NCI-H1048 (cell line): ENCODE data around the gene CDC123.
"Not testable (repeated sequence)": the region's sequence is repeated elsewhere in the genome, so short reads cannot be mapped to it uniquely, and the experiment has no call there.

ENCODE experiments used
- DNase-seq: peaks from one replicate; lab custom pipeline; 2025; lab: John Stamatoyannopoulos, UW

Gene CDC123, protein sequence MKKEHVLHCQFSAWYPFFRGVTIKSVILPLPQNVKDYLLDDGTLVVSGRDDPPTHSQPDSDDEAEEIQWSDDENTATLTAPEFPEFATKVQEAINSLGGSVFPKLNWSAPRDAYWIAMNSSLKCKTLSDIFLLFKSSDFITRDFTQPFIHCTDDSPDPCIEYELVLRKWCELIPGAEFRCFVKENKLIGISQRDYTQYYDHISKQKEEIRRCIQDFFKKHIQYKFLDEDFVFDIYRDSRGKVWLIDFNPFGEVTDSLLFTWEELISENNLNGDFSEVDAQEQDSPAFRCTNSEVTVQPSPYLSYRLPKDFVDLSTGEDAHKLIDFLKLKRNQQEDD

DNA sequence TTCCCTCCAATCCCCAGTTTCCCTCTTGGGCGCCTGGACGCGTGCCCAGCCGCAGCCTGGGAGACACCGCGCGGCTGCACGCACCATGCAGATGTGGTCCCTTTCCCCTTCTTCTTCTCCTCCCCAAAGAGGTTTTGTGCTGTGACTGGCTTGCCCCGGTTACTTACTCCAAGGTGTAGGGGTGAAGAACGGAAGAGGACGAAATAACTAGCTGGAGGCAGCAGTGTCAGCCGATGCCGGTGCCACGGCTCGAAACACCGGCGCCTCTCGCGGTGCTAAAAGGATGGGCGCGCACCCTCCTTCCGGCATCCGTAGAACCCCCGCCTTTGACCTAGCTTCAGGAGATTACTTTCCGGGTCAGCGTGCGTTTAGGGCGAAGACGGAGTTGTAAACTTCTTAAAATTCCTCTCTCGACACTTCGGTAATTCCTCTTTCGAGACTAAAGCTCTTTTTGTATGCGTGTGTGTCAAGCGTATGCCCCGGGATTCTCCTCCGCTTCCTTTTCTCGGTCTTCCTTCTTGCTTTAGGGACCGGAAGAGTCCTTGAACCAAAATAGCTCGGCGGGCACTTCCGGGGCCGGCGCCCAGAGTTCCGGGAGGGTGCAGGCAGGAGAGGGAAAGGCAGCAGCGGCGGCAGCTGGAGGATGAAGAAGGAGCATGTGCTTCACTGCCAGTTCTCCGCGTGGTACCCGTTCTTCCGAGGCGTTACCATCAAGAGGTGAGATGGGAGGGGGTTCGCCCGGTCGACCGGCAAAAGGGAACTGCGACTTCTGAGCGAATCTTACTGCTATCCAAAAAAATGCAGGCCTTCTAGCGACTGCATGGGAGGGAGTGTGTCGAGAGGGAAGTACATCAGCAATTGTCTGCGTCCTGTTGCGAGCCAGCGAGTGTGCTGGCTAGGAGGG, at the start of gene CDC123, which contains the start of gene NUDT5:
CDC123 (plus strand) TSS at position 586 of the 904 bp plus-strand sequence; CDS start at position 644, 58 bp downstream.
NUDT5 (minus strand) TSS at position 289 of the 904 bp plus-strand sequence. CDS start 9,600 bp downstream, outside the sequence.
- peak; percentile 46 for DNase-seq

DNA sequence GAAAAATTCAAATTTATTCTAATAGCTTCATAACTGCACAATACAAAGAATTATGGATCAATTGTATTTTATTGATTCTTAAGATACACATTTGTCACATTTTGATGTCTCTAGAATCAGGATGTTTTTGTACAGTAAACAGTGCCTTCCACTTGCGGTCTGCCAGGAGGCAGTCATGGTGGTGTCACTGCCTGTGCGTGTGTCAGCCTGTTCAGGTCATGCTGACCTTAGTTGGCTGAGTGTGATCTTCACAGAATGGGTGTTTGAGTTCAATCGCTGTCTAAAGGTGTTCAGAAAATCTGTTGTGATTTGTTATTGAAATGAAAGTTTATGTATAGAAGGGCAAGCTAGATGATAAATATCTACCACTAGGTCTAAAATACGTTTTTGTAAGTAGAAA, 45.8 kb upstream of the CDC123 start:
- DNase-seq, result no peak

DNA sequence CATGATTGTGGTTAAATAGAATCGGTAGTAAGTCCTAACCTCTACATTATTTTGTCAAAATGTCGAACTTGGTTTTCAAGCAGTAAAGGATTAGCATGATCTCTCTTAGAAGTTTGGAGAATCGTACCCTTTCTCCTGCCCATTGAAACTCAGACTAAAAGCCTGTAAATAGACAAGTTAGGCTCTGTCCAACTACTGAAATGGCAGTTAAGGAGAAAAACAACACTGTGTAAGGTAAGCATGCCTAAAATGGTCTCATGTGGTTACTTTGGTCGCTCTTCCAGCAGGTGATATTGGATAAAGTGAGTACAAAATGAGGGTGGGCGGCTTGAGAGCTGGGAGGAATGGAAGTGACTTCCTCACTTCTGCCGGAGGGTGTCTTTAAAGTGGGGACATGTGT, 41.5 kb upstream of the CDC123 start:
- DNase-seq, result no peak

DNA sequence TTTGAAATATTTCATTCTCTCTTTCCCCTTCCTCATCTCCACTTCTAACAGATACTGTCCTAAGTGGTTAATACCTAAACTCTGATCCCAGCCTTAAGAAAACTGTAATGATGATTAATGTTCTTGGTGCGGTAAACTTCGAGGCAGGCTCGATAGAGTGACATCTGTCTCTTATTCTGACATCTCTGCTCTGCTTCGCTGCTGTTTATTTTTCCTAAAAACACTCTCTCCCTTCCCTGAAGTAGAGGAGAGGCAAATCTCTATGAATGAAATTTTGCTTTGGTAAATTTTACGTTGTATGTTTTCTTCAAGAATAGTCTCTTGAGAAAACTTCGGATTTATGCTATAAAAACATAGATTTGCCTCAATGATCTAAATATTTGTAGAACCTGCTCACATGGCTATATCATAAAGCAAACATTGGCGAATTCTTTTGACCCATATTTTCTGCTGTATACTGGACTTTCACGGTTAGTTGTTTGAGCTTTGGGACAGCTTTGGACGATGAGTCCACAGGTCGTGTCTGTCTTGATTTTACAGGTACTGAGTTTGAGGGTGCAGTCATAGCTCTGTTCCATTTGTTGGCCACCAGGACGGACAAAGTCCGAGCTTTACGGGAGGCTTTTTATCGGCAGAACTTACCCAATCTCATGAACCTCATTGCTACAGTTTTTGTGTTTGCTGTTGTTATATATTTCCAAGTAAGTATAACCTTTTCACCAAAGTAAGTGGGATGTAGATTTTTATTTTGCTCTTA, 39.4 kb upstream of the CDC123 start:
- no peak for DNase-seq

DNA sequence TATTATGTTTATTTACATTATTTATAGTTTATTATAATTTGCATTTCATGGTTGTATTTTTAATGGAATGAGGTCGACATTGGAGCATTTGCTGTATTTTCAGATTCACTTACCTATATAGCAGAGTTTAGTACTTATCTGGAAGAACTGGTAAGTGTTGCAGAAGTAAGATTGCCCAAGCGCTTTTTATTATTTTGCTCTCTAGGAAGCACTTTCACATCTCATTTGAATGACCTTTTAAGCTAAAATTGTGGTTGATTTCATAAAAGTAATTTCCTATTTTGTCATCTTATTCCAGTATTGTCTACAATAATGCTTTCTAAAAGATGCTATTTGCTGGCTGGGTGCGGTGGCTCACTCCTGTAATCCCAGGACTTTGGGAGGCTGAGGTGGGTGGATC, 37.9 kb upstream of the CDC123 start:
- no peak for DNase-seq

DNA sequence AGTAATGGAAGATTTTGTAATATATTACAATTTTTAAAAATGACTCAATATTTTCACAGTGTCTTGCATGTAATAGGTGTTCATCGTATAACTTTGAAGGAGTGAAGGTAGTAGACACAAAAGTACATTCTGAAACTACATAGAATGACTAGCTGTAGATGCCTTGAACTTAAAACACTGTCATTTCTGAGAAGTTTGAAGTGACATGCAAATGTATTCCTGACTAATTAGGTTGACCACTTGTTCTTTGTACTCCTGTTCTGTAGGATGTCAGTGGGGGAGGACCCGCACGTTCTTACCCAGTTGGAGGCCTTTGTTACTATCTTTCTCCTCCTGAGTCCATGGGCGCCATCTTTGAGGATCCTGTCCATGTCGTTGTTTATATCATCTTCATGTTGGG, 35.3 kb upstream of the CDC123 start:
- DNase-seq, result no peak

DNA sequence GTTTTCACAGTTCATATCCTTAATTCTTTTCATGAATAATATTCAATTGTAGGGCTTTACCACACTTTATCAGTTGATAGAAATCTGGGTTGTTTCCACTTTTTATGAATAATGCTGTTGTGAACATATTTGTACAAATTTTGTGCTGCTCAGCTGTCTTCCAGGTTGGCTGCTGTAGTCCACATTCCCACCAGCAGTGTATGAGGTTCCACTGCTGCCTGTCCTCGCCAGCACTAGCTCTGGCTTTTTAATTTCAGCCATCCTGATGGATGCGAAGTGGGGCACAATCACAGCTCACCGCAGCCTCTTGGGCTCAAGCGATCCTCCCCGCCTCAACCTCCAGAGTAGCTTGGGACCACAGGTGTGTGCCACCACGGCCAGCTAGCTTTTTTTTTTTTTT, 33.1 kb upstream of the CDC123 start:
- DNase-seq, result no peak

DNA sequence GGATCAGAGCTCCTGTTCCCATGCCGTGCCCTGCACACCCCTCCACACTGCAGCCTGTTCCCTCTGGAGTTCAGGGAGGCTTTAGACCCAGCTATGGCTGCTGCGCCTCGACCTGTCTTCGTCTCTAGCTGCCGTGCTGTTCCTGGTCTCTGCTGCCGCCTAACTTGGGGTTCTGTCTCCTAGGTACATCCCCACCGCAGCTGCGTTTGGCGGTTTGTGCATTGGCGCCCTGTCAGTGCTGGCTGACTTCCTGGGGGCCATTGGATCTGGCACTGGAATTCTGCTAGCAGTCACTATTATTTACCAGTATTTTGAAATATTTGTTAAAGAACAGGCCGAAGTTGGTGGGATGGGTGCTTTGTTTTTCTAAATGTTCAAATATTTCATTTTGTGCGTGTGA, 31.9 kb upstream of the CDC123 start:
- DNase-seq, result no peak

DNA sequence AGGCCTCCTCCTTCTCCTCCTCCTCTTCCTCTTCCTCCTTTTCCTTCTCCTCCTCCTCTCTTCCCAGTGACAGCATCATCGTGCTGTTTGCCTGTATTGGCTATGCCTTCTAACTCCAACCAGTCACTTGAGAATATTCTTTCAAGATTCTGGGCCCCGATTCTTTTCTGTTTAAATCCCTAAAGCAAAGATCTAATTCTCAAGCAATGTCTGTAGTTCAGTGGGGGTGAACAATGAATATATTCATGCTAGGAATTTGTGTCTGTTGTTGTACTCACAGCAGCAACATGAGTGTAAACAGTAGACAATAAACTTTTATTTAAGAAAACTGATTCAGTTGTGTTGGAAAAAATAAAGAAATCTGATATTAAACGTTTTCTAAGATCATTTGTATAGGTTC, 31.0 kb upstream of the CDC123 start:
- no peak for DNase-seq

DNA sequence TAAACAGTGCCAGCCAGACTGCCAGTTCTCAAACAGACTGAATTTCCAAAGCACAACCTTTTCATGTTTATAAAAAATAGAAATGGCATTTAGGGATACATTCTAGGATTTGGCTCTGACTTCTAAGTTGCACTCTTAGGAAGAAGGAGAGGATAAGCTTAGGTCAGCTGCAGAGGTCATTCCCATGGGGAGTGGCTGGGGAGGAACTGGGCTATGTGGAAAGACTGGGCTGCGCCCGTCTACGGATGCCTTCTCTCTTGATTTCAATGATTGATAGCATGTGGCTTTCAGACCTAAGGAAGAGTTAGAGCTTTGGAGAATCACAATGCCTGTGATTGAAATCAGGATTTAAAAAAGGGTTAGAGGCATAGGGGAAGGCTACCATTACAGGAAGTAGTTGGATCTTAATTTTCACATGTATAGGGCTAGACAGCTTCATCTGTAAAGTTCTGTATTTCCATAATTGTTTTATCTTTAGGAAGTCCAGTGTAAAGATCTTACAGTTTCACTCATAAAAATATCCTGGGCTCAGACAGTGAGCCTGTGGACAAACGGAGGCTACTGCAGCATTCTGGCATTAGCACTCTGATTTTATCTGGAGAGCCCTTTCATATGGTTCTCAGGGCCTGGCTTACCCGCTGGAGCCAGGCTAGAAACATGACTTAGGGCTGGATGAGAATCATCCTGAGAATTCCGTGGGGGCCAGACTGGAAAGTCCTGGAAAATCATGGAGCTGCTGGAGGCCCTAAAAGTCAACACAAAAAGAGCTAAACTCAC, 29.8 kb upstream of the CDC123 start:
- no peak for DNase-seq

DNA sequence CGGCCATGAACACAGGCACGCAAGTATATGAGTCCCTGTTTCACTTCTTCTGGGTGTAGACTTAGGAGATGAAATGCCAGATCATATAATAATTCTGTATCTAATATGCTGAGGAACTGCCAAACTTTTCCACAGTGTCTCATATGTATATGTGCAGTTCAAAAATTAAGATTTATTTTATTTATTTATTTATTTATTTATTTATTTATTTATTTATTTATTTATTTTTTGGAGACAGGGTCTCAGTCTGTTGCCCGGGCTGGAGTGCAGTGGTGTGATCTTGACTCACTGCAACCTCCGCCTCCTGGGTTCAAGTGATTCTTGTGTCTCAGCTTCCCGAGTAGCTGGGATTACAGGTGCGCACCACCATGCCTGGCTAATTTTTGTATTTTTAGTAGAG, 24.5 kb upstream of the CDC123 start:
- not testable (repeated sequence) for DNase-seq

DNA sequence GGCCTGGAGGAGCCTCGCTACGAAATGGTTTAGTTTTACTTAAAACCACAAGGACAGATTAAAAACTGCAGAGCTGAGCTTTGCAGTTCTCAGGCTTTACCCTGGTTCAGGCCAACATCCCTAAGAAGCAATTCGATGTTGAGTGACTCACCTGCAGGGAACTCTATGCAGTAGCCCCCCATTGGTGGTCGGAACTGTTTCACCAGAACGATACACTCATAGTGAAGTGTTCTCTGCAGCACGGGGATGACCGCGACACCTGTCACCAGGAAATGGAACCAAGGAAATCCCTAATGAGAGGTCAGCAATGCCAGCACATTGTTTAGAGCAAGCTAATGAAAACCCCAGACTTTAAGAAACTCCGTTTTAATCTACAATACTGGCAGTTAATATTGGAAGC, 18.3 kb upstream of the CDC123 start:
- no peak for DNase-seq

DNA sequence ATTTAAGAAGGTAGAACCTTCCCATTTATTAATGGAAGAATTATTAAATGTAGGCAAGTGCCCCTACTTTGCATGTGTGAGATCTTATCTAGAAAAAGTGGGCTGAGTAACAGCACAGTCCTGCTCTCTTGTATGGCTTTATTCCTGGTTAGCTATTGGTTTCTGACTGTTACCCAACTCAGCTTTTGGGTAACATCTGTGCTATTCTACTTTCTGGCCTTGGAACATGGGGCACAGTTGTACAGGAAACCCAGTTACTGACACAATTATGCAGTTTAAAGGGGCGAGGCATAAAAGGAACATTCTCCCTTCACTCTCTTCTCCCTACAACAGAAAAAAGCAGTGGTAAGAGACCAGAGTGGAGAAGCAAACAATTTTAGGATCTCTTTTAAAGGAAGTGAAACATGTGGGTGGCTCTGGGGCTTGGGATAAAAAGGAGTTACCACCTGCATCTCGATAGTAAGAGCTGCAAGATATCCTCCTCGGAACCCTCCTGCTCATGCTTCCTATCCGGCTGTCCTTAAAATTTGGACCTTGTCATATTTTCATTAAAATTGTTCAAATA, 16.3 kb upstream of the CDC123 start:
- no peak for DNase-seq

DNA sequence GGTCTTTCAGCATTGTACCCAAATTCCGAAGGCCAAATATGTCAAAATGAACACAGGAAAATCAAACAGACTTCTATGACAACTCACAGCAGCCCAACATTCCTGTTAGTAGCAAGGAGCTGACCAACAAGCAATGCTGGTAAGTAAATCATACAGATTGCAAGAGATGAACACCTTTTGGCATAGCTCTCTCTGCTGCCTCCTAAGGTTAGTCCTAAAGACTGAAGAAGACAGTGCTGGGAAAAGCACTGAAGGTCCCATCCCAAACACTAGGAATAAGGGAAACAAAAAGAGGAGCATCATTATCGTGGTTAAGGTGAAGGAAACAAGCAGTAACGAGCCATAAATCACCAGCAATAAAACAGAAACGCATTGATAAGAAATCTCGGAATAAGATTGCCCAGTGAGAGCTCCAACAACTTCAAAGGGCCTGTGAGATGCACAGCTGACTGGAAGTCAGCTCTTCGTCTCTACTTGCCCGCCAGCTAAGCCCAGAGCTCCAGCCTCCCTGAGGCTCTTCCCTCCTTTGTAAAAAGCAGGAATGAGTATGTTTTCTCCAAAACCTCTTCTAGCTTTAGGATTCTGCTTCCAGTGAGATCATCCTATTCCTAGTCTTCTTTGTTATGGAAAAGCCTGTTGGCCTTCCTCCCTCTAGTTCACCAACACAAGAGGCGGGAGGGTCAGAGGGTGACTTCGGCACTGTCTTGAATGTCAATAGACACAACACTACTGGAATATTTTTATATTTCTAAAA, 15.6 kb upstream of the CDC123 start:
- no peak for DNase-seq

DNA sequence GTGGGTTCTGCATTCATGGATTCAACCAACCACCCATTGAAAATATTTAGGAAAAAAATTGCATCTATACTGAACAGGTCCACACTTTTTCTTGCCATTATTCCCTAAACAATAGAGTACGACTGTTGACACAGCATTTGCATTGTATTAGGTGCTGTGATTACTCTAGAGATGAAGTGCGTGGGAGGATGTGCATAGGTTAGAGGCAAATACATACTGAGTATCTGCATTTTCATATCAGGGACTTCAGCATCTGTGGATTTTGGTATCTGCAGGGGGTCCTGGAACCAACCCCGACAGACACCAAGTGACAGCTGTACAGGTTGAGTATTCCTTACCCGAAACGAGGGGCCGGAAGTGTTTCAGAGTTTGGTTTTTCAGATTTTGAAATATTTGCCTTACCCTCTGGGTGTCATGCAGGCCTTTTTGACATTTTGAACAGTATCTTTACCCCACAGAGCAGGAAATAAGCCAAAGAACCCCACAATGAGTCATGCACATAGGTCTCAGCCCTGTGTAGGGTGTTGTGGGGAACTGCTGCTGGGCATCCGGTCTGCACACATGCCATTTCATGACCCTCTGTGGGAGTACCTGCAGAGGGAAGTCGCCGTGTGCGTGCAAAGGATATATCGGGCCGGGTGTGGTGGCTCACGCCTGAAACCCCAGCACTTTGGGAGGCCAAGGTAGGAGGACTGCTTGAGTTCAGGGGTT, 14.8 kb upstream of the CDC123 start:
- no peak for DNase-seq

DNA sequence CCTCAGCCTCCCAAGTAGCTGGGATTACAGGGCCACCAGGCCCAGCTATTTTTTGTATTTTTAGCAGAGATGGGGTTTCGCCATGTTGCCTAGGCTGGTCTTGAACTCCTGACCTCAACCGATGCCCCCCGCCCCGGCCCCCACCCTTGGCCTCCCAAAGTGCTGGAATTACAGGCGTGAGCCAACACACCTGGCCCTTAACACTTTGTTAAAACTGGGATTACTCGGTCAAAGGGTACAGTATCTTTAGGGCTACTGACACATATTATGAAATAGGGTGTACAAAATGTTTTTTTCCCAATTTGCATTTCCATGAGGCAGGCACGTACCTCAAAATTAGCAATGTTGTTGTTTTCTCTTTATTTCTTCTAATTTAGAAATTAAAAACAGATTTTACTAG, 11.8 kb upstream of the CDC123 start:
- no peak for DNase-seq

DNA sequence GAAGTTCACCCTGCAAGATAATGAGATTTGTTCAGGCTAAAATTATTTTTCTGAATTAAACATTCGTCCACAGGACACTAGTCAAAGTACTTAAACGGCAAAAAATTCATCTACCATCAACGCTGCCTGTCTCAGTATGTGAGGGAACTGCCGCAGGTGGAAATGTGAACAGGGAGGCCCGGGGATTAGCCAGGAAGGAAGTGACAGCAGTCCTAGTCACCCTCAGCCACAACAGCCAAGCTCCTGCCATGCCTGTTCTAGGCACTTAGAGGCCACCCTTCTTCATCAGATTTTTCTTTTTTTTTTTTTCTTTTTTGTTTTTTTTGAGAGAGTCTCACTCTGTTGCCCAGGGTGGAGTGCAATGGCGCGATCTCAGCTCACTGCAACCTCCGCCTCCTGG, 9.7 kb upstream of the CDC123 start:
- no peak for DNase-seq

DNA sequence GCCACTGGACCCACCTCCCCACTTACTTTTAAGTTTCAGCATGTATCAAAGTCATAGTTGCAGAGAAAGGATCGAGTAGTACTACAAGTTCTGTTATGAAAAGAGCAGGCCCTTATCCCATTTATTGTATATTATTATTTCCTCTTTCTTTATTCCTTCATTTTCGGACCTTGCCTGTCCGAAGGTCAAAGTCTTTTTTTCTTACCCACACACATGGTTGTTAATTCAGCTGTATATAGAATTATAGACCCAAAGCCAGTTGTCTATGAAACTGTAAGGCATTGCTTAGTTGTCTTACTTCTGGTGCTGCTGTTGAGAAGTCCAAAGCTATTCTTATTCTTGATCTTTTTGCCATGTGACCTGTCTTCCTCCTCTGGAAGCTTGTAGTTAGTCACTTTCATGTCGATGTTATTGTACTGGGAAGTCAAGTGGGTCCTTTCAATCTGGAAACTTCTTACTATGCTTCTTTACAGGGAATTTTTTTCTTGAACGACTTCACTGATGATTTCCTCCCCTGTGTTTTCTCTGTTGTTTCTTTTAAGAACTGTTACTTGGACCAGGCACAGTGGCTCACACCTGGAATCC, 8.6 kb upstream of the CDC123 start:
- no peak for DNase-seq

DNA sequence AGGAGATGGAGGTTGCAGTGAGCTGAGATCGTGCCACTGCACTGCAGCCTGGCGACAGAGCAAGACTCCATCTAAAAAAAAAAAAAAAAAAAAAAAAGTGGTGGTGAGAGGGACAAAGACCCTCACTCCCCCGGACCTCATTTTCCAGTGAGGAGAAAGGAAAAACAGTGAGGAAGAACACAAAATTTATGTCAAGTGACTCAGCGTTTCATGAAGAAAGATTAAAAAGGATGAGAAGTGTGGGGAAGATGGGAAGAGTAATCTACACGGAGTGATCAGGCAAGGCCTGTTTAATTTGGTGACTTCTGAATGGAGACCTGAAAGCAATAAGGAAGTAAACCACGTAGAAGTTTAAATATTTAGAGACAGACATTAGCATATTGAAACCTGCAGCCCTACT, 7.3 kb upstream of the CDC123 start:
- DNase-seq, result no peak

DNA sequence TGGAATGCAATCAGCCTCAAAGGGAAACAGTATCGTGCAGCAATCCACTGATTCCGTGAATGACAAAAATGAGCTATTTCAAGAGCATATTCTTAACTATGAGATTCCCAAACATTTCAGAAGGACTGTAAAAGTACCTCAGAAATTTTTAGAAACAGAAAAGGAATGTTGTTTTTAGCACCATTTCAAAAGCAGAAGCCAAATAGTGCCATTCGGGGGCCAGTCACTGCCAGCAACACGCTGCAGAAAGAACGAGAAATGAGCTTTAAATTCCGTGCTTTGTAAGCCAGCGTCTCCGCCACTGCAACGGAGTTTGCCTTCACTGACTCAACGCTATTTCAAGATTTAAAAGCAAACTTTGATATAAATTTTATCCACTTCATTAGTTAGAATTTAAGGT, 6.6 kb upstream of the CDC123 start:
- DNase-seq, result no peak
